ENCODE data around the gene LSM6.

Gene LSM6

DNA sequence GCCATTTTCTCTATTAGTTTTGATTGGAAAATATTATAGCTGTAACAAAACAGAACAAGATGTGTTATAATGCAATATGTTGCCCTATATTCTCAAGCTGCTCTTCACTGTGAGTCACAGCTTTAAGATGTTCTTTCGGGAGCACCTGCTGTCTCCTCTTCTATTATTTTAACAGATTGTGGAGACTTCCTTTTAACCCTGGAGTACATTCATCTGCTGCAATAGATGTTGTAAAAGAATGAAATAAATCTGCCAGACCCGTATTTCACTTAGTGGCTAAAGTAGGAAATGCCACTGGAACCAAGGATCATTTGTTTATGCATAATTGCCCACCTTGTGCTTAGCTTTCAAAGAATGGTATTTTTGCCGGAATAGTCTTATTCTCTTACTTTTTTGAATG lies 11.1 kb downstream of the LSM6 start:
- DNase-seq, result no peak

DNA sequence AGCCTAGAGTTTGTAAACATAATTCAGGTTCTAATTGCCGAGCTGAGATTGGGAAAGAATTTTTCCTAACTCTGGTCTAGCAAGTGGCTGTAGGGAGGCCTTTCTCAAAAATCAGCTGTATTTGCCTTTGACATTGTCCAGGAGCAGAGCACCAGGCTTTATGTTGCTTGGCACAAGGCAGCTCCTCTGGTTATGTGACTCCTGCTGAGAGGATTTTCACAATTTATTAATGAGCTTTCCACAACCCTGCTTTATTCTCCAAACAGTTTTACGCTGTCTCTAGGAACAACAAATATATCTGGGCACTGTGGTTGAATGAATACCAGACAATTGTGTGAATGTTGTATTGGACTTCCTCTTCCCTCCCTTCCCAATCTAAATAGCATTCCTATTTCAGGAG lies 14.9 kb downstream of the LSM6 start:
- DNase-seq, result no peak

DNA sequence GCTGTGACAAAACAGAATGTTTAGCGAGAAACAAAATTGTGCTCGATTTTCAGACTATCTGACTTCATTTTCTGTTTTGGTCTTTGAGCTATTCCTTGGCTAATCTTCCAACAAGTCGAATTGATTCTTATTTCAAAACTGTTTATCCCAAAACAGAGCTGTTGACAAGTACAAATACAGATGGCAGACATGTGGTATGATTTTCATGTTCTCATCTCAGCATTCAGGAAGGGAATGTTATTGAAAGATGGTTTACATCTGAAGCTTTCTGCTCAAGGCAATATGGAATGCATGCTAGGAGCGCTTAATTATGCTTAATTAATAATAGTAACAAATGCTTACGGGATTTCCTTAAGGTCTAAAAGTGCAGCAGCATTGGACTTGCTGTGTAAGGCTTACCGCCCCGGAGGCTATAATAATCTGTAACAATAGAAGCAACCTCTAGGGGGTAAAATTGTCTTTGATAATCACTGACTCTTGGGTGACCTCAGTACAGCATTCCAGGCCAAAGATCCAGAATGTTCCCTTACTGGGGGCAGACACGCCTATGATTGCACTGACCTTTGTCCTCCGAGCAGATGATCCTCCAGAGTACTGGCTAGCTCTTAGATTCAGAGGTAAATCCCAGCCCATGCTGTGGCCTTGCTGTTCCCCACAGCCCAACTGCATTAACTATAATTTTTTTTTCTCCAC lies 16.4 kb downstream of the LSM6 start:
- DNase-seq, result no peak

GRCh38 chr4:146193628-146194027 lies 18.1 kb downstream of the LSM6 start:
- no peak for DNase-seq

DNA sequence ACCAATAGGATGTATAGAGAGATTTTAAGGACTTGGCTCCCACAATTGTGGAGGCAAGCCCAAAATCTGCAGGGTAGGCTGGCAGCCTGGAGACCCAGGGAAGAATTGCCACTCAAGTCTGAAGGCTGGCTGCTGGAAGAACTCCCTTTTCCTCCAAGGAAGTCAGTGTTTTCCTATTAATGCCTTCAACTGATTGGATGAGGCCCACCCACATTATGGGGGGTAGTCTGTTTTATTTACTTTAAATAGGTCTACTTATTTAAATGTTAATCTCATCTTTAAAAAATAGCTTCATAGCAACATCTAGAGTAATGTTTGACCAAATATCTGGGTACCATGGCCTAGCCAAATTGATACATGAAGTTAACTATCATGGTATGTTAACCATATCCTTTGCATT lies 18.7 kb downstream of the LSM6 start:
- DNase-seq, result no peak

DNA sequence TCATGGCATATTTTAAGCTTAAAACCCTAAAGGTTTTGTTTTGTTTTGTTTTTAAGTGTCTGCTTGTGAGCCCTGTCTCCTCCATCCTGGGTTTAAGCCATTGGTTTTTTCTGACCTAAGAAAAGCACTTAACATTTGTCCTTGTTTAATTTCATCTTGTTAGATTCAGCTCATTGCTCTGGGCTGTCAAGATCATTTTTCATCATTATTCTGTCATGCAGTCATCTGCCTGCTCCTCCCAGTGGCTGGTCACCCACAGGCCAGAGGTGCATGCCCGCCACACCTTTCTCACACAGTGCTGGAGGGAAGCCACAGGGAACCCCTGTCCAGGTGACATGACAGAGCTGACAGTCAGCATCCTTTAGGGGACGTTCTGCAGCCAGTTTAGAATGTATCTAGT lies 27.1 kb downstream of the LSM6 start:
- no peak for DNase-seq

GRCh38 chr4:146207410-146207809 lies 31.9 kb downstream of the LSM6 start:
- no peak for DNase-seq

DNA sequence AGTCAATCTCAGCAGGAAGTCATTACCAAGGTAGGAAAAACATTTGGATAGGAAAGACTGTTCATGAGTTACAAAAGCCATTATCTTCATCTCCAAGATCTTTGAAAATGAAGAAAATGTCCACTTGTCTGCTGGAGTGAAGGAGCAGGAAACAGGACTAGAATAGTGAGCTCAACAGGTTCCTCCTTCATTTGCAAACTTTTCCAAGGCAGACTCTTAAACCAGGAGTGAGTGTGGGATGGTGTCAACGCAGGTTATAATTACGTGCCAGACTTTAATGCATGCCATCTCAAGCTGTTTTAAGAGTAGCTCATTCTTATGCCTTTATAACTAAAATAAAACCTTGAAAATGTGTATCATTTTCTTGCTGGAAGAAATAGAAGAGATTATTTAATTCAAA lies 35.4 kb downstream of the LSM6 start:
- DNase-seq, result no peak

GRCh38 chr4:146211440-146211839 lies 35.9 kb downstream of the LSM6 start:
- no peak for DNase-seq

GRCh38 chr4:146212781-146213180 lies 37.3 kb downstream of the LSM6 start:
- no peak for DNase-seq

DNA sequence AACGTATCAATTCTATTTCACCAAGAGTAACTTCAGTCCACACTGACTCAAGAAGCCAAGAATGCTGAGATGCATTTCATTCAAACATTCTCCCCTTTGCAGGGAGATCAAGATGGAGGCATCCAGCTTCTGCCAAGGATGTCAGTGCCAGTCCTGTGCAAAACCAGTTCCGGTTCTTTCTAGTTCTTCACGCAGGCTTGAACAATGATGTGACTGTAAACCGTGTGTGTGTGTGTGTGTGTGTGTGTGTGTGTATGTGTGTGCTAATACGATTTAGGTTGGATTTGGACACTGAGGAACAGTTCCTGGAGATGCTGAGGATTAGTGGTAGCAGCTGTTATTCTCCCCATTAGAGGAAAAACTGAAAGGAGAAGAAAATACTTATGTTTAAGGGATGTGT lies 38.7 kb downstream of the LSM6 start, which contains the start of gene REELD1:
Gene REELD1 (plus strand): TSS at position 301 of the 400 bp plus-strand sequence. CDS start 2,415 bp downstream, outside the sequence.
- no peak for DNase-seq

GRCh38 chr4:146222313-146222712 lies 46.8 kb downstream of the LSM6 start:
- DNase-seq, result no peak

DNA sequence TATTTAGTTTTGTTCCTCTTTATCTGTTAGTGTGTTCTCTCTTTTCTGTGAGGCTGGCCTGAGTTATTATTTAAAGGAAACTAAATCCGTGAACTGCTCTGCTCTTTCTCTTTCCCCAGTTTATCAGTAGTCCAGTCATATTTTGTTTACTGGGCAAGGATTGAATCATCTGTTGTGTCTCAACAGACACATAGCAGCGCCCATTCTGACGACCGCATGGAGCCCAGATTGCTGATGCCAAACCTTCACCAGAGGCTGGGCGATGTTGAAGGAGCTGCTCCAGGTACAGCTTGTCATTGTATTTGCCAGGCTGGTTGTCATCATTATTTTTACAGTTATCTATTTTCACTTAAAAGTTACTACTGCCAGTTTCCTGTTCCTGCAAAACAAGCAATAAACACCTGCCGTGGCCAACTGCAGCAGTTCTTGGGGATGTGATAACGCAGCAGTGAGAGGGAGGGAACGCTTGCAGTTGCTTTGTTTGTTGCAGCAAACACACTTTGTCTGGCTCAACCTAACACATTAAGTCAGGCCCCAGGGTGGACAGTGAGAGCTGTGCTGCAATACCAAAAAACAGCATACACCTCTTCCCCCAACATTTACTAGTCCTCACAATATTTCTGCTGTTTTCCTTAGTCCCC lies 48.9 kb downstream of the LSM6 start:
- DNase-seq, result no peak

DNA sequence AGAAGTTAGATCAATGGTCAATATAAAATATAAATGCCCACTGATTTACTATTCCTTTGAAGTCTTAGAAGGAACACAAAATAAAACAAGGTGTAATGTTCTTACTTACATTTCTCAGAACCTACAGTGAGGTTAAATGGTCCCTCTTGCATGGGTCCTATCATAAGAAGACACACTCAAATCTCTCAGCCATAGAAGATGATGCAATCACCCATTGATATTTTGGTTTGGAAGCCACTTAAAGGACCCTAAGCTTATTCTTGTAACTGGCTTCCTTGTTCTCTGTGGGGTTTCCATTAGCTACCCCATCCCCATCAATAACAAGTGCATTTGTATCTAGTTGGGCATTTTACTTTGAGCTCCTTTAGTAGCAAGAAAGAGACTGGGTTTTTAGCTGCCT lies 53.9 kb downstream of the LSM6 start:
- no peak for DNase-seq

- no peak for DNase-seq
These were observed 56.7 kb downstream of the LSM6 start for GRCh38 chr4:146232131-146232722.

GRCh38 chr4:146235654-146236177 lies 60.2 kb downstream of the LSM6 start:
- DNase-seq, result no peak

GRCh38 chr4:146236216-146236615 lies 60.7 kb downstream of the LSM6 start:
- no peak for DNase-seq

- no peak for DNase-seq
These were observed 61.6 kb downstream of the LSM6 start for GRCh38 chr4:146237092-146237491.

DNA sequence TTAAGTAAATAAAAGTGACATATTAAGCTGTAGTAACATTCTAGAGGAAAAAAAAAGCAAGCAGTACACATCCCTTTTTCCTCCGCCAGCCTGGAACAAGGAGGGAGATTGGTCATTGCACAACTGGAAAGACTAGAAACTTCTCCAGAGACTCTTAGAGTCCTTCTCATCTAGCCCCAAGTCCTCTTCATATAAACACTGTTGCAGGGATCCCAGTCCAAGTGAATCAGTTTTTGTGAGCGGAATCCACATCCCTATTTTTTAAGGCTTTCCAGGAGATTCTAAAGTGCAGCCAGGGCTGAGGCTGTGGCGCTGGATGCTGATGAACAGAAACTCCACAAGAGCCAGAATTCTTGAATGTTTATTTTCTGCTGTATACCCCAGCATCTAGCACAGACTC lies 62.6 kb downstream of the LSM6 start:
- DNase-seq, result no peak

Measured in stimulated activated naive CD4-positive, alpha-beta T cell treated with Interleukin-2 at 50 U/mL for 16 hours (primary cell).